HEK293 (cell line): ENCODE measurements around the gene PKNOX1.

Experiments
- CTCF ChIA-PET: fragments of 350-600 bp; formaldehyde crosslinking; extraction: SDS; loops from one replicate; lab custom pipeline; 2021; ENCODE audit warnings: antibody characterized with exemption; lab: Yijun Ruan, JAX
- POLR2A ChIA-PET: fragments of 300-600 bp; formaldehyde crosslinking; extraction: SDS; loops from one replicate; lab custom pipeline; 2020; ENCODE audit warnings: antibody characterized with exemption, inconsistent platforms; lab: Yijun Ruan, JAX
- H3K27ac ChIP-seq: fragments of 200-500 bp; sonication (Bioruptor generic); 2 replicates; pipeline ENCODE4 v1.5.1; 2014; ENCODE audit warnings: low read depth, low read length, control low read depth, inconsistent platforms; ENCODE audit errors: extremely low read depth
- H3K36me3 ChIP-seq, 2 experiments: fragments of 200-500 bp in 1 of 2; sonication (Bioruptor generic) in 1 of 2; 1 replicate in 1 of 2; 2 replicates in 1 of 2; pipeline ENCODE4 v1.5.1; 2014 to 2017; ENCODE audit warnings: inconsistent platforms in 2 of 2, low read length in 2 of 2; ENCODE audit not compliant: control insufficient read depth in 2 of 2, insufficient read depth in 1 of 2
- H3K4me1 ChIP-seq: fragments of 200-500 bp; sonication (Bioruptor generic); 2 replicates; pipeline ENCODE4 v1.5.1; 2014; ENCODE audit warnings: mild to moderate bottlenecking, low read length, inconsistent platforms; ENCODE audit not compliant: control insufficient read depth, insufficient read depth
- H3K4me3 ChIP-seq: 2 replicates; pipeline ENCODE4 v1.5.1; 2011; ENCODE audit warnings: low read depth, mild to moderate bottlenecking, control low read depth, low read length, moderate library complexity
- H3K9me3 ChIP-seq: fragments of 200-500 bp; sonication (Bioruptor generic); 2 replicates; pipeline ENCODE4 v1.5.1; 2014; ENCODE audit warnings: low read depth, low read length, inconsistent platforms; ENCODE audit not compliant: control insufficient read depth, insufficient read depth
- ZFP37 ChIP-seq: fragments of 450-650 bp; formaldehyde crosslinking; IDR thresholded peaks from 2 replicates; pipeline ENCODE4 v1.5.1; 2016; ENCODE audit warnings: missing biosample characterization, missing genetic modification characterization
- ZIC2 ChIP-seq: fragments of 450-650 bp; formaldehyde crosslinking; IDR thresholded peaks from 2 replicates; pipeline ENCODE4 v1.5.1; 2016; ENCODE audit warnings: missing biosample characterization, missing genetic modification characterization
- ZNF341 ChIP-seq: fragments of 450-650 bp; formaldehyde crosslinking; IDR thresholded peaks from 2 replicates; pipeline ENCODE4; 2016; ENCODE audit warnings: low read depth, missing biosample characterization, missing genetic modification characterization
- ZNF391 ChIP-seq: fragments of 450-650 bp; formaldehyde crosslinking; IDR thresholded peaks from 2 replicates; pipeline ENCODE4 v1.5.1; 2016; ENCODE audit warnings: low read depth, missing biosample characterization, missing genetic modification characterization, borderline replicate concordance
- ZNF404 ChIP-seq: fragments of 450-650 bp; formaldehyde crosslinking; IDR thresholded peaks from 2 replicates; pipeline ENCODE4 v1.5.1; 2017; ENCODE audit warnings: missing biosample characterization, missing genetic modification characterization
- ZNF416 ChIP-seq: fragments of 450-650 bp; formaldehyde crosslinking; IDR thresholded peaks from 2 replicates; pipeline ENCODE4 v1.5.1; 2016; ENCODE audit warnings: missing biosample characterization, missing genetic modification characterization
- ZNF544 ChIP-seq: fragments of 450-650 bp; formaldehyde crosslinking; IDR thresholded peaks from 2 replicates; pipeline ENCODE4 v1.5.0; 2017; ENCODE audit warnings: missing biosample characterization, missing genetic modification characterization
- ZNF670 ChIP-seq: fragments of 450-650 bp; formaldehyde crosslinking; IDR thresholded peaks from 2 replicates; pipeline ENCODE4 v1.5.1; 2016; ENCODE audit warnings: missing biosample characterization, missing genetic modification characterization, low read depth
- ZNF707 ChIP-seq: fragments of 450-650 bp; formaldehyde crosslinking; IDR thresholded peaks from 2 replicates; pipeline ENCODE4 v1.5.1; 2016; ENCODE audit warnings: missing biosample characterization, missing genetic modification characterization
- ZSCAN23 ChIP-seq: fragments of 450-650 bp; formaldehyde crosslinking; IDR thresholded peaks from 2 replicates; pipeline ENCODE4 v1.5.1; 2016; ENCODE audit warnings: missing biosample characterization, missing genetic modification characterization
- TF ChIP-seq, protein P1 (sequence below): fragments of 450-650 bp; formaldehyde crosslinking; conservative IDR thresholded peaks from 2 replicates; pipeline ENCODE4 v1.5.1; 2016; ENCODE audit warnings: low read depth, missing biosample characterization, missing genetic modification characterization
- TF ChIP-seq, protein P2 (sequence below): fragments of 450-650 bp; formaldehyde crosslinking; conservative IDR thresholded peaks from 2 replicates; pipeline ENCODE4 v1.5.1; 2016; ENCODE audit warnings: low read depth, missing biosample characterization, missing genetic modification characterization
- TF ChIP-seq, protein P3 (sequence below): fragments of 450-650 bp; formaldehyde crosslinking; IDR thresholded peaks from 2 replicates; pipeline ENCODE4 v1.5.1; 2017; ENCODE audit warnings: missing biosample characterization, mild to moderate bottlenecking, missing genetic modification characterization, moderate library complexity
- TF ChIP-seq, protein P4 (sequence below): fragments of 450-650 bp; formaldehyde crosslinking; IDR thresholded peaks from 2 replicates; pipeline ENCODE4 v1.5.1; 2016; ENCODE audit warnings: missing biosample characterization, missing genetic modification characterization, low read depth
- TF ChIP-seq, protein P5 (sequence below): fragments of 450-650 bp; formaldehyde crosslinking; IDR thresholded peaks from 2 replicates; pipeline ENCODE4 v1.5.1; 2016; ENCODE audit warnings: missing biosample characterization, missing genetic modification characterization, low read depth

The PKNOX1 gene

DNA sequence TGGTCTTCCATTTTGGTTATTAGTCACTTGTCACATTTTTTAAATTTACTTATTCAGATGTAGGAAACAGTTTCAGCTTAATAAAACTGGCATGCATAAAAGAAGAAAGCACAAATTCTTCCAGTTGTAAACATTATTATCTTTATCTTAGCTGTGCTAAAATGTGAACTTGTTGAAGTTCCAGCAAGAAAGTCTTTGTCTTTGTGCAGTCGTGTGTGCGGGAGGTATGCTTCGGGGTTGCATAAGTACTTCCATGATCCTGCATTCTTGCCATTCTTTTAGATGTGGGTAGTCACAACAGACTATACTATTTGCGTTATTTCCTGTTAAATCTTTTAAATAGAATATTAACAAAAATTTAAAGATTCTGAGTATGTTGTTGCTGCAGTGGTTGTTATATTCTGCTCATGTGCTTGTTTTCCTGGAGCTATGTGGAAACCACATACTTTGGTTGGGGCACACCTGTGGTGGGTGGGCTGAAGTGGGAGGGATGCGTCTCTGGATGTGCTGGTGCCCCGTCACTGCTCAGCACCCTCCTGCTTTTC is 51.3 kb downstream of the PKNOX1 start (continued):
- TF ChIP-seq, protein P1, sequence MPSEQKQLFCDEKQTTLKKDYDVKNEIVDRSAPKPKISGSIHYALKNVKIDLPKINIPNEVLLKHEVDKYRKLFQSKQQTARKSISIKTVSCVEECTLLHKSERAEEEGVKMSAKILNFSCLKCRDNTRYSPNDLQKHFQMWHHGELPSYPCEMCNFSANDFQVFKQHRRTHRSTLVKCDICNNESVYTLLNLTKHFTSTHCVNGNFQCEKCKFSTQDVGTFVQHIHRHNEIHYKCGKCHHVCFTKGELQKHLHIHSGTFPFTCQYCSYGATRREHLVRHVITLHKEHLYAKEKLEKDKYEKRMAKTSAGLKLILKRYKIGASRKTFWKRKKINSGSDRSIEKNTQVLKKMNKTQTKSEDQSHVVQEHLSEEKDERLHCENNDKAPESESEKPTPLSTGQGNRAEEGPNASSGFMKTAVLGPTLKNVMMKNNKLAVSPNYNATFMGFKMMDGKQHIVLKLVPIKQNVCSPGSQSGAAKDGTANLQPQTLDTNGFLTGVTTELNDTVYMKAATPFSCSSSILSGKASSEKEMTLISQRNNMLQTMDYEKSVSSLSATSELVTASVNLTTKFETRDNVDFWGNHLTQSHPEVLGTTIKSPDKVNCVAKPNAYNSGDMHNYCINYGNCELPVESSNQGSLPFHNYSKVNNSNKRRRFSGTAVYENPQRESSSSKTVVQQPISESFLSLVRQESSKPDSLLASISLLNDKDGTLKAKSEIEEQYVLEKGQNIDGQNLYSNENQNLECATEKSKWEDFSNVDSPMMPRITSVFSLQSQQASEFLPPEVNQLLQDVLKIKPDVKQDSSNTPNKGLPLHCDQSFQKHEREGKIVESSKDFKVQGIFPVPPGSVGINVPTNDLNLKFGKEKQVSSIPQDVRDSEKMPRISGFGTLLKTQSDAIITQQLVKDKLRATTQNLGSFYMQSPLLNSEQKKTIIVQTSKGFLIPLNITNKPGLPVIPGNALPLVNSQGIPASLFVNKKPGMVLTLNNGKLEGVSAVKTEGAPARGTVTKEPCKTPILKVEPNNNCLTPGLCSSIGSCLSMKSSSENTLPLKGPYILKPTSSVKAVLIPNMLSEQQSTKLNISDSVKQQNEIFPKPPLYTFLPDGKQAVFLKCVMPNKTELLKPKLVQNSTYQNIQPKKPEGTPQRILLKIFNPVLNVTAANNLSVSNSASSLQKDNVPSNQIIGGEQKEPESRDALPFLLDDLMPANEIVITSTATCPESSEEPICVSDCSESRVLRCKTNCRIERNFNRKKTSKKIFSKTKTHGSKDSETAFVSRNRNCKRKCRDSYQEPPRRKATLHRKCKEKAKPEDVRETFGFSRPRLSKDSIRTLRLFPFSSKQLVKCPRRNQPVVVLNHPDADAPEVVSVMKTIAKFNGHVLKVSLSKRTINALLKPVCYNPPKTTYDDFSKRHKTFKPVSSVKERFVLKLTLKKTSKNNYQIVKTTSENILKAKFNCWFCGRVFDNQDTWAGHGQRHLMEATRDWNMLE (tag by site-specific recombination) = no peak
- TF ChIP-seq, protein P2, sequence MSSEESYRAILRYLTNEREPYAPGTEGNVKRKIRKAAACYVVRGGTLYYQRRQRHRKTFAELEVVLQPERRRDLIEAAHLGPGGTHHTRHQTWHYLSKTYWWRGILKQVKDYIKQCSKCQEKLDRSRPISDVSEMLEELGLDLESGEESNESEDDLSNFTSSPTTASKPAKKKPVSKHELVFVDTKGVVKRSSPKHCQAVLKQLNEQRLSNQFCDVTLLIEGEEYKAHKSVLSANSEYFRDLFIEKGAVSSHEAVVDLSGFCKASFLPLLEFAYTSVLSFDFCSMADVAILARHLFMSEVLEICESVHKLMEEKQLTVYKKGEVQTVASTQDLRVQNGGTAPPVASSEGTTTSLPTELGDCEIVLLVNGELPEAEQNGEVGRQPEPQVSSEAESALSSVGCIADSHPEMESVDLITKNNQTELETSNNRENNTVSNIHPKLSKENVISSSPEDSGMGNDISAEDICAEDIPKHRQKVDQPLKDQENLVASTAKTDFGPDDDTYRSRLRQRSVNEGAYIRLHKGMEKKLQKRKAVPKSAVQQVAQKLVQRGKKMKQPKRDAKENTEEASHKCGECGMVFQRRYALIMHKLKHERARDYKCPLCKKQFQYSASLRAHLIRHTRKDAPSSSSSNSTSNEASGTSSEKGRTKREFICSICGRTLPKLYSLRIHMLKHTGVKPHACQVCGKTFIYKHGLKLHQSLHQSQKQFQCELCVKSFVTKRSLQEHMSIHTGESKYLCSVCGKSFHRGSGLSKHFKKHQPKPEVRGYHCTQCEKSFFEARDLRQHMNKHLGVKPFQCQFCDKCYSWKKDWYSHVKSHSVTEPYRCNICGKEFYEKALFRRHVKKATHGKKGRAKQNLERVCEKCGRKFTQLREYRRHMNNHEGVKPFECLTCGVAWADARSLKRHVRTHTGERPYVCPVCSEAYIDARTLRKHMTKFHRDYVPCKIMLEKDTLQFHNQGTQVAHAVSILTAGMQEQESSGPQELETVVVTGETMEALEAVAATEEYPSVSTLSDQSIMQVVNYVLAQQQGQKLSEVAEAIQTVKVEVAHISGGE = no peak
- TF ChIP-seq, protein P3, sequence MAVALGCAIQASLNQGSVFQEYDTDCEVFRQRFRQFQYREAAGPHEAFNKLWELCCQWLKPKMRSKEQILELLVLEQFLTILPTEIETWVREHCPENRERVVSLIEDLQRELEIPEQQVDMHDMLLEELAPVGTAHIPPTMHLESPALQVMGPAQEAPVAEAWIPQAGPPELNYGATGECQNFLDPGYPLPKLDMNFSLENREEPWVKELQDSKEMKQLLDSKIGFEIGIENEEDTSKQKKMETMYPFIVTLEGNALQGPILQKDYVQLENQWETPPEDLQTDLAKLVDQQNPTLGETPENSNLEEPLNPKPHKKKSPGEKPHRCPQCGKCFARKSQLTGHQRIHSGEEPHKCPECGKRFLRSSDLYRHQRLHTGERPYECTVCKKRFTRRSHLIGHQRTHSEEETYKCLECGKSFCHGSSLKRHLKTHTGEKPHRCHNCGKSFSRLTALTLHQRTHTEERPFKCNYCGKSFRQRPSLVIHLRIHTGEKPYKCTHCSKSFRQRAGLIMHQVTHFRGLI (tag by site-specific recombination) = no peak
- no peak for TF ChIP-seq ZNF404
- TF ChIP-seq ZNF416 (tag by site-specific recombination) = no peak

DNA sequence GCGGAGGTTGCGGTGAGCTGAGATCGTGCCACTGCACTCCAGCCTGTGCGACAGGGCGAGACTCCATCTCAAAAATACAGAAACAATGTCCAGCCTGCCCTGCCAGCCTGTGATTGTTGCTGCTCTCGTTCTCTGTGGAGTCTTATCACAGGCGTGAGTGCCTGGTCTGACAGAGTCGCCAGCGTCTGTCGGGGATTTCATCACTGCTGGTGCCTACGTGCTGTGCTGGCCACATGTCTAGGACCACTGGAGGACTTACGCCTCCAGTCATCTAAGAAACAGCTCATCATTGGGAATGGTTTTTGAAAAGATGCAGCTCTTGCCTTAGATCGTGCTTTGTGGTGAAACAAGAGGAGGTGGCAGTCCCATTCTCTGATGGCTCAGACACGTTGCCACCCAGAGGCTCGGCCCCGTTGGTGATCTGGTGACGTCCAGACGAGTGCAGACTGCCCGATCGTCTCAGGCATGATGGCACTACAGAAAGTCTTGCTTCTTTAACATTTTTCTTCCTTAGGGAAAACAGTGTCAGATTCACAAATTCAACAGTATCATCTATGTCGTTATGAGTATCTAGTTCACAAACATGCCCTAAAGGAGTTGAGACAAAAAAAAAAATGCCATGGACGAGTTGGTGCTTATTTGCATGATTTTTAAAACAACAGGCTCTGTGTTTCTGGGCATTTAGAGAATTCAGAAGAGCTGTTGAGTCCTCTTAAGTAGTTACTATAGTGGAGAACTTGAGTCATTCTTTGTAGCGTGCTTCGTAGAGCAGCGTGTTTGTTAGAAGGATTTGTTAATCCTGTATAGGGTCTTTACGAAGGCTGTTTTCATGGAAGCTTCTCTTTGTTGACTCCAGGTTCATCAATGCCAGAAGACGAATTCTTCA is 53.7 kb downstream of the PKNOX1 start:
- CTCF ChIA-PET = no interaction called here
- Histone ChIP-seq H3K4me1 (no peaks in the 10 kb centered on the region), H3K36me3 (peaks cover 3 to 66% of the 10 kb centered on the region in 2 experiments; a peak in 2 of 3 replicates), H3K4me3 (no peak overlapping the region), H3K27ac (no peak overlapping the region), H3K9me3 (no peaks in the 10 kb centered on the region)
- TF ChIP-seq ZNF404 (no peak), ZNF707 (no peak), ZSCAN23 (tag by site-specific recombination) (no peak), ZFP37 (tag by site-specific recombination) (no peak), ZNF544 (no peak), ZIC2 (tag by site-specific recombination) (no peak), ZNF341 (tag by site-specific recombination) (no peak), ZNF670 (tag by site-specific recombination) (no peak), ZNF391 (tag by site-specific recombination) (no peak)
- TF ChIP-seq, protein P4, sequence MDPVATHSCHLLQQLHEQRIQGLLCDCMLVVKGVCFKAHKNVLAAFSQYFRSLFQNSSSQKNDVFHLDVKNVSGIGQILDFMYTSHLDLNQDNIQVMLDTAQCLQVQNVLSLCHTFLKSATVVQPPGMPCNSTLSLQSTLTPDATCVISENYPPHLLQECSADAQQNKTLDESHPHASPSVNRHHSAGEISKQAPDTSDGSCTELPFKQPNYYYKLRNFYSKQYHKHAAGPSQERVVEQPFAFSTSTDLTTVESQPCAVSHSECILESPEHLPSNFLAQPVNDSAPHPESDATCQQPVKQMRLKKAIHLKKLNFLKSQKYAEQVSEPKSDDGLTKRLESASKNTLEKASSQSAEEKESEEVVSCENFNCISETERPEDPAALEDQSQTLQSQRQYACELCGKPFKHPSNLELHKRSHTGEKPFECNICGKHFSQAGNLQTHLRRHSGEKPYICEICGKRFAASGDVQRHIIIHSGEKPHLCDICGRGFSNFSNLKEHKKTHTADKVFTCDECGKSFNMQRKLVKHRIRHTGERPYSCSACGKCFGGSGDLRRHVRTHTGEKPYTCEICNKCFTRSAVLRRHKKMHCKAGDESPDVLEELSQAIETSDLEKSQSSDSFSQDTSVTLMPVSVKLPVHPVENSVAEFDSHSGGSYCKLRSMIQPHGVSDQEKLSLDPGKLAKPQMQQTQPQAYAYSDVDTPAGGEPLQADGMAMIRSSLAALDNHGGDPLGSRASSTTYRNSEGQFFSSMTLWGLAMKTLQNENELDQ (tag by site-specific recombination) = no peak
- TF ChIP-seq, protein P5, sequence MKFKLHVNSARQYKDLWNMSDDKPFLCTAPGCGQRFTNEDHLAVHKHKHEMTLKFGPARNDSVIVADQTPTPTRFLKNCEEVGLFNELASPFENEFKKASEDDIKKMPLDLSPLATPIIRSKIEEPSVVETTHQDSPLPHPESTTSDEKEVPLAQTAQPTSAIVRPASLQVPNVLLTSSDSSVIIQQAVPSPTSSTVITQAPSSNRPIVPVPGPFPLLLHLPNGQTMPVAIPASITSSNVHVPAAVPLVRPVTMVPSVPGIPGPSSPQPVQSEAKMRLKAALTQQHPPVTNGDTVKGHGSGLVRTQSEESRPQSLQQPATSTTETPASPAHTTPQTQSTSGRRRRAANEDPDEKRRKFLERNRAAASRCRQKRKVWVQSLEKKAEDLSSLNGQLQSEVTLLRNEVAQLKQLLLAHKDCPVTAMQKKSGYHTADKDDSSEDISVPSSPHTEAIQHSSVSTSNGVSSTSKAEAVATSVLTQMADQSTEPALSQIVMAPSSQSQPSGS = no peak
- POLR2A ChIA-PET = no interaction called here
